ENCODE measurements around the gene ODC1. TPM values are rescaled to one million over a fixed set of nuclear protein-coding genes. Genes with fewer than 3 reads are reported as not detected.

The ODC1 gene
- total RNA-seq, 1 experiment from 2014 or later, result 46.6 TPM

- peaks cover 11% of the 10 kb centered on the region for H3K9me3 Mint-ChIP-seq
- no peak for DNase-seq (ENCODE audit: low spot score)
- ChIA-PET CTCF (interaction anchor here (0.5 to 5.8 kb wide), 53 partner anchors 11 to 401 kb away, joined by 3 to 104 read pairs (median 9); partner anchors contain the start of genes HPCAL1 and ODC1), POLR2A (no interaction called here)
- no peak overlapping the region for H3K4me3 Mint-ChIP-seq
- peak; percentile 29 for ATAC-seq
- H3K27me3 Mint-ChIP-seq (ENCODE audit: low read depth), result no peaks in the 10 kb centered on the region
- 0 out of 2 replicates have a peak overlapping the region, but pooled peaks have one; percentile 50 for H3K27ac Mint-ChIP-seq
- H3K36me3 Mint-ChIP-seq, result no peaks in the 10 kb centered on the region
- peak; percentile 88 for TF ChIP-seq GABPB1 (CRISPR knock-in tag; IDR thresholded peaks at IDR 0.05)
- no peak for TF ChIP-seq NFATC4 (CRISPR knock-in tag; IDR thresholded peaks at IDR 0.05)
- H3K4me1 Mint-ChIP-seq, result peaks cover 9% of the 10 kb centered on the region
These were observed 40.1 kb downstream of the ODC1 start for GRCh38 chr2:10407841-10408648.

- Mint-ChIP-seq H3K27me3 (ENCODE audit: low read depth) (no peaks in the 10 kb centered on the region), H3K4me3 (no peak overlapping the region), H3K36me3 (no peaks in the 10 kb centered on the region), H3K4me1 (peaks cover 9% of the 10 kb centered on the region), H3K9me3 (peaks cover 6% of the 10 kb centered on the region), H3K27ac (no peak overlapping the region)
- ChIA-PET POLR2A (no interaction called here), CTCF (interaction anchor here (2.2 to 5.8 kb wide), 12 partner anchors 14 to 283 kb away, joined by 9 to 104 read pairs (median 26); partner anchors contain the start of genes HPCAL1 and ODC1)
- no peak for DNase-seq (ENCODE audit: low spot score)
- ATAC-seq, result no peak
- TF ChIP-seq NFYB (CRISPR knock-in tag; conservative IDR thresholded peaks at IDR 0.05; ENCODE audit: low read depth) (no peak), ZNF416 (CRISPR knock-in tag; IDR thresholded peaks at IDR 0.05) (no peak), ZNF138 (CRISPR knock-in tag; conservative IDR thresholded peaks at IDR 0.05) (no peak), SMAD3 (CRISPR knock-in tag; IDR thresholded peaks at IDR 0.05; ENCODE audit: borderline replicate concordance) (no peak), SMAD4 (CRISPR knock-in tag; IDR thresholded peaks at IDR 0.05) (no peak), TCF7 (CRISPR knock-in tag; IDR thresholded peaks at IDR 0.05; ENCODE audit: low read depth) (no peak), IRF1 (CRISPR knock-in tag; IDR thresholded peaks at IDR 0.05) (no peak), PRDM15 (CRISPR knock-in tag; IDR thresholded peaks at IDR 0.05) (no peak), USF2 (CRISPR knock-in tag; IDR thresholded peaks at IDR 0.05) (no peak), NFE2L1 (CRISPR knock-in tag; IDR thresholded peaks at IDR 0.05) (no peak), SOX15 (CRISPR knock-in tag; IDR thresholded peaks at IDR 0.05) (no peak), GABPB1 (CRISPR knock-in tag; IDR thresholded peaks at IDR 0.05) (no peak), ARID4B (CRISPR knock-in tag; IDR thresholded peaks at IDR 0.05; ENCODE audit: borderline replicate concordance) (no peak), ERG (CRISPR knock-in tag; IDR thresholded peaks at IDR 0.05) (no peak), ZNF232 (CRISPR knock-in tag; IDR thresholded peaks at IDR 0.05) (no peak), ATF6 (CRISPR knock-in tag; IDR thresholded peaks at IDR 0.05) (no peak), OVOL2 (CRISPR knock-in tag; IDR thresholded peaks at IDR 0.05; ENCODE audit: borderline replicate concordance) (no peak)
These were observed 40.7 kb downstream of the ODC1 start for GRCh38 chr2:10407432-10407831.
